ENCODE measurements around the gene P3R3URF. TPM values are rescaled to one million over a fixed set of nuclear protein-coding genes. Genes with fewer than 3 reads are reported as not detected.

P3R3URF gene
- total and polyA plus RNA-seq, 4 donors: not detected

DNA sequence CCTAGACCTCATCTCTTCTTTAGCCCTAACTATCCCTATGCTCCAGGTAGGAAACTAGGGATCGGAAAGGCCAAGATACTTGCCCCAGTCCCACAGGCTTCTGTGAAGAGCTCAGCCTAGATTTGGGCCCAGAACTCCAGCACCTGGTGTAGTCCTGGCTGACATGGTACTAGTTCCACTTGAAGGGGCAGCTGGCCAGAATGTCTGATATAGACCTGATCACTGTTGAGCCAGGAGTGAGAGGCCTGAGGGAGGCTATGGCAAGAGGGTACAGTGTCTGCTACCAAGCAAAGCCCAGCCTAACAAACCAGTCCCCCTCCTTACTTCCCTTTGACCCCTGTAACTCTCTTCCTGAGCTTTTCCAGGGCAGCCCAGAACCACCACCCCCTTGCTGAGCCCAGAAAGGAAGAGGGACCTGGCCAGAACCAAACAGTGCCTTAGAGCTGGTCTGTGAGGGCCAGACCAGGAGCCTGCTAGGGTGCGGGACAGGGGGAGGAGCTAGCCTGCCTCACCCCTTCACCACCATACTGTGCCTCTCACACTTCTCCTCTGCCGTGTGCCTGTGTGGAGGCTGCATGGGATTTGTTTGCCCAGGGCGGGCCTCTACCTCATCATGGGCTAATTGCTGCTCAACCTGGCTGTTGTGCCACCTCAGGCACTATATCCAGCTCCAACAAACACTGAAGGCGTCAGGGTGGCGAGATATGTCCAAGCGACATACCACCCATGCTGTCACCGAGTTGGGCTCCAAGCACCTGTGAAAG lies 11.0 kb upstream of the P3R3URF start:
- peaks cover 47% of the 10 kb centered on the region for H3K36me3 ChIP-seq (ENCODE audit: control insufficient read depth, insufficient read depth, low read length)
- no peaks in the 10 kb centered on the region for H3K9me3 ChIP-seq (ENCODE audit: control insufficient read depth, insufficient read depth, low read length)
- 91% methylated on average over 7 of the region's 8 CpGs for WGBS (ENCODE audit: insufficient coverage)
- peaks cover 12% of the 10 kb centered on the region for H3K4me1 ChIP-seq (ENCODE audit: control insufficient read depth, insufficient read depth, low read length)
- DNase-seq (ENCODE audit: low read depth in 4 of 6, low spot score in 6 of 6): no peak
- no peak overlapping the region for H3K27ac ChIP-seq (ENCODE audit: low read depth, low read length)
- no peak overlapping the region for H3K4me3 ChIP-seq (ENCODE audit: low read depth, low read length)
- no peaks in the 10 kb centered on the region for H3K27me3 ChIP-seq (ENCODE audit: control insufficient read depth, insufficient read depth, low read length)

DNA sequence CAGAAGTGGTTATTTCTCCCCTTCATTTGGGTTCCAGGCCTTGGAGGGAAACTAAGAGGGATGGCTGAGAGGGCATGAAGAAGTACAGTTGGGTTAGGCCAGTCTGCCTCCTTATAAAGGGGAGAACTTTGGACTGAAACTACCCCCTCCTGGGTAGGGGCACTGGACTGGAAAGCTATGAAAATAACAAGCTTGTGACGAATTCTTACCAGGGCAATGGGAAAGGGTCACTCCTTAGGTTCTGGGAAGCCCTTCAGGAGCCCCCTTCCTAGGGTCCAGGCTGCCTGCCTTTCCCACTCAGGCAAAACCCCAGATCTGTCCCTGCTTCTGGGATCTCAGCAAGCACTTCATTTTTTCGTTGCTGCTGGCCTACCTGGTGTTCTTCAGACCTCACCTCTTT lies 9.8 kb upstream of the P3R3URF start:
- peaks cover 36% of the 10 kb centered on the region for H3K36me3 ChIP-seq (ENCODE audit: control insufficient read depth, insufficient read depth, low read length)
- no peak for DNase-seq (ENCODE audit: low read depth in 4 of 6, low spot score in 6 of 6)
- no peaks in the 10 kb centered on the region for H3K27me3 ChIP-seq (ENCODE audit: control insufficient read depth, insufficient read depth, low read length)
- no peaks in the 10 kb centered on the region for H3K9me3 ChIP-seq (ENCODE audit: control insufficient read depth, insufficient read depth, low read length)
- no peak overlapping the region for H3K4me3 ChIP-seq (ENCODE audit: low read depth, low read length)
- H3K27ac ChIP-seq (ENCODE audit: low read depth, low read length): no peak overlapping the region
- WGBS (ENCODE audit: insufficient coverage): 90% methylated on average over 1 of the region's 2 CpGs
- H3K4me1 ChIP-seq (ENCODE audit: control insufficient read depth, insufficient read depth, low read length): peaks cover 12% of the 10 kb centered on the region

DNA sequence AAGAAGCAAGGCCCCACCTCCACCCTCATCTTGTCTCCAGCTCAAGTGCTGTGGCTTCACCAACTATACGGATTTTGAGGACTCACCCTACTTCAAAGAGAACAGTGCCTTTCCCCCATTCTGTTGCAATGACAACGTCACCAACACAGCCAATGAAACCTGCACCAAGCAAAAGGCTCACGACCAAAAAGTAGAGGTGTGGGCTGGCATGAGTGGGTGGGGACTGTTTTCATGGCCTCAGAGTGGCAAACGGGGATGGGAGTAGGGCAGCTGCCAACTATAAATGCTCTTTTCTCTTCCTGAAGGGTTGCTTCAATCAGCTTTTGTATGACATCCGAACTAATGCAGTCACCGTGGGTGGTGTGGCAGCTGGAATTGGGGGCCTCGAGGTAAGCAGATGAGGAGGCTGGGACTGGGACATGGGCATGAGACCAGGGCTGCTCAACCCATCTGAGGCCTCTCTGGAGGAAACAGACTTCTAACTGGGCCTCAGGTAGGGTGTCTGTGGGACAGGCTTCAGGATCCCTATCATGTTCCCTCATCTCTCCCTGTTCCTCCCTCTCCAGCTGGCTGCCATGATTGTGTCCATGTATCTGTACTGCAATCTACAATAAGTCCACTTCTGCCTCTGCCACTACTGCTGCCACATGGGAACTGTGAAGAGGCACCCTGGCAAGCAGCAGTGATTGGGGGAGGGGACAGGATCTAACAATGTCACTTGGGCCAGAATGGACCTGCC lies 8.8 kb upstream of the P3R3URF start:
- Histone ChIP-seq H3K27ac (ENCODE audit: low read depth, low read length) (no peak overlapping the region), H3K4me1 (ENCODE audit: control insufficient read depth, insufficient read depth, low read length) (peaks cover 12% of the 10 kb centered on the region), H3K27me3 (ENCODE audit: control insufficient read depth, insufficient read depth, low read length) (no peaks in the 10 kb centered on the region), H3K36me3 (ENCODE audit: control insufficient read depth, insufficient read depth, low read length) (peaks cover 26% of the 10 kb centered on the region), H3K9me3 (ENCODE audit: control insufficient read depth, insufficient read depth, low read length) (no peaks in the 10 kb centered on the region), H3K4me3 (ENCODE audit: low read depth, low read length) (no peak overlapping the region)
- 51% methylated on average over 4 of the region's 7 CpGs for WGBS (ENCODE audit: insufficient coverage)
- DNase-seq (ENCODE audit: low read depth in 4 of 6, low spot score in 6 of 6): no peak

DNA sequence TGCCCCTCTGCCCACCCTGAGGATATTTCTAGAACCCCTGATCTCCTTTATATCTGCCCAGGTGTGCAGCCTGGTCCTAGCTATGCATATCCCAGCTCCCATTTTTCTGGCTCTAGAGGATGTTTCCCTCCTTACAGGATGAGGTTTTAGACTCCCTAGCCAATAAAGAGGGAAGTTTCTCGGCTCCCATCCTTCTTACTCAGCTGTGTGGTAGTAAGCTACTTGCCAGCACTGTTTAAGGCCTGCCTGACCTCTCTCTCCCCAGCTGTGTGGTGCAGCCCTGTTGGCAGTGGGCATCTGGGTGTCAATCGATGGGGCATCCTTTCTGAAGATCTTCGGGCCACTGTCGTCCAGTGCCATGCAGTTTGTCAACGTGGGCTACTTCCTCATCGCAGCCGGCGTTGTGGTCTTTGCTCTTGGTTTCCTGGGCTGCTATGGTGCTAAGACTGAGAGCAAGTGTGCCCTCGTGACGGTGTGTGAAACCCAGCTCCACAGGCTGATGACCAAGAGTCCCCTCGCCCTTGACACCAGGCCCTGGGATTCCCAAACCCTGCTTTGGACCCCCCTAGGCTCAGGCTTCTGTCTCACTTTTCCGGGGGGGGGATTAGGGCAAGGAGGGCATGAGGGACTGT lies 7.8 kb upstream of the P3R3URF start:
- DNase-seq (ENCODE audit: low read depth in 4 of 6, low spot score in 6 of 6): no peak
- no peak overlapping the region for H3K27ac ChIP-seq (ENCODE audit: low read depth, low read length)
- no peaks in the 10 kb centered on the region for H3K27me3 ChIP-seq (ENCODE audit: control insufficient read depth, insufficient read depth, low read length)
- H3K36me3 ChIP-seq (ENCODE audit: control insufficient read depth, insufficient read depth, low read length): peaks cover 16% of the 10 kb centered on the region
- peaks cover 15% of the 10 kb centered on the region for H3K4me1 ChIP-seq (ENCODE audit: control insufficient read depth, insufficient read depth, low read length)
- no peak overlapping the region for H3K4me3 ChIP-seq (ENCODE audit: low read depth, low read length)
- WGBS (ENCODE audit: insufficient coverage): 88% methylated on average over 11 of the region's 12 CpGs
- H3K9me3 ChIP-seq (ENCODE audit: control insufficient read depth, insufficient read depth, low read length): no peaks in the 10 kb centered on the region

DNA sequence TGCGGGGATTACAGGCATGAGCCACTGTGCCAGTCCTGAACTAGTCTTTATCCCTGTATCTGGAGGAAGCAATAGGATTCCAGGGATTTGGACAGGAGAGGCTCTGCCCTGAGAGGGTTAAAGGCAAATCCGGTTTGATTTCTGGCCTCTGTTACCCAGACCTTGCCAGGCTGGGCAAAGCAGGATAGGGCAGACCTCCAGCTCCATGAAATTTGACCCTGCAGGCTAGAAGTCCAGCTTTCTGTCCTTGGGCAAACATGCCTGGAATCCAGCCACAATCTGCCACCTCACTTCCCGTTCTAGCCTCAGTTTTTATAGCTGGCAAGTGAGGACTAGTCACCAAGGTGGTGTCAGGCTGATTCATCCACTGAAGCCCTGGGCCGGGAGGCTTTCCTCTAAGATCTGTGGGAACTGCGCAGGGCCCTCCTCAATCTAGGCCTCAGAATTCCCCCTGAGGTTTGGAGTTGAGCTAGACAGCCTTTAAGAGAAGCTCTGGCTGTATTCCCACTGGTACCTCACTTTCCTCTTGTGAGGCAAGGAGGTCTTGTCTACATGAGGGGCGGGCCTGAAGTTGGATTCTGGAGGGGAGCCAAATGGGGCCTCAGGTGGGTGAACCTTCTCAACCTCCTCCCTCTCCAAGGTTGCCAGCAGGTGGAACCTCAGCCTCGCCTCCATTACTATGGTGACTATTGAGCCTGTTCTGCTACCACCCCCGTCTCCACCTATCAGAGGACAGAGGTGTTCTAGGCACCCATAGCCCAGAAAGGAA lies 7.0 kb upstream of the P3R3URF start:
- Histone ChIP-seq H3K27me3 (ENCODE audit: control insufficient read depth, insufficient read depth, low read length) (no peaks in the 10 kb centered on the region), H3K4me3 (ENCODE audit: low read depth, low read length) (no peak overlapping the region), H3K9me3 (ENCODE audit: control insufficient read depth, insufficient read depth, low read length) (no peaks in the 10 kb centered on the region), H3K27ac (ENCODE audit: low read depth, low read length) (no peak overlapping the region), H3K36me3 (ENCODE audit: control insufficient read depth, insufficient read depth, low read length) (peaks cover 10% of the 10 kb centered on the region), H3K4me1 (ENCODE audit: control insufficient read depth, insufficient read depth, low read length) (peaks cover 15% of the 10 kb centered on the region)
- WGBS (ENCODE audit: insufficient coverage): 50% methylated on average over 5 of the region's 8 CpGs
- peak in 1 of 6 donors; percentile 55 for DNase-seq (ENCODE audit: low read depth in 4 of 6, low spot score in 6 of 6)

DNA sequence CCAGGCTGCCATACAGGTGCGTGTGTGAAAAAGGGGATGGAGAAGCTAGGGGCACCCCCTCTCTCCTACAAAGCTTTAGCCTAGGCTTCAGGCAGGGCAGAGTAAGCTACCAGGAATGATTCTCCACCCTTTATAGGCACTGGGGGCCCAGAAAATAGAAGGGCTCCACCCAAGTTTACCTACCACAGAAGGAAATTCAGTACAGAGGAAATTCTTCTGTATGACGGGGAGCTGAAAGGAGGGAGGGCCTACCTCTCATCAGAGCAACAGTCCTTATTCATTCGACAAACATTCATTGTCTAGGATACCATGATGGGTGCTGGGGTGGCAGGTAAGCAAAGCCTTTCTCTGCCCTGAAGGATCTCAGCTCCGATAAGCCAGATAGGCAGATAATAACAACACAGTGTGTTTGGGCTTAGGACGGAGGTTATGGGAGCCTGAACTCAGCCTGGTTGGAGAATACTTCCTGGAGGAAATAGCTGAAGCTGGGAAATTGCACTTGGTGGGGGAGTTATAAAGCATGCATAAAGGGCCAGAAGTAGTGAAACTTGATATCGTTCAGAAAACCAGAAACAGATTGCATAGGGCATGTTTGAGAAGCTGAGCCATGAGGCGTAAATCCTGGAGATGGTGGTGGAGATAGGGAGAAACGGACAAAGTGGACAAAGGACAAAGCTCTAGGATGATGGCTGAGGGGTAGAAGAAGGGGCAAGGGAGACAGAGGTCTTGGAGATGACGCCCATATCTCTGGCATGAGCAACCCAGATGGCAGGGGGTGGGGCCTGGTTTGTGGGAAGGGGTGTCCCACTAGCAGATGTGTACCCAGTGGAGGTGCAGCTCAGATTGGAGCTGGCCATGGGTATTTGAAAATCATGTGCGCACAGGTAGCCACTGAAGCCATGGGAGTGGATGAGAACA lies 5.3 kb upstream of the P3R3URF start:
- 86% methylated on average over 6 of the region's 10 CpGs for WGBS (ENCODE audit: insufficient coverage)

DNA sequence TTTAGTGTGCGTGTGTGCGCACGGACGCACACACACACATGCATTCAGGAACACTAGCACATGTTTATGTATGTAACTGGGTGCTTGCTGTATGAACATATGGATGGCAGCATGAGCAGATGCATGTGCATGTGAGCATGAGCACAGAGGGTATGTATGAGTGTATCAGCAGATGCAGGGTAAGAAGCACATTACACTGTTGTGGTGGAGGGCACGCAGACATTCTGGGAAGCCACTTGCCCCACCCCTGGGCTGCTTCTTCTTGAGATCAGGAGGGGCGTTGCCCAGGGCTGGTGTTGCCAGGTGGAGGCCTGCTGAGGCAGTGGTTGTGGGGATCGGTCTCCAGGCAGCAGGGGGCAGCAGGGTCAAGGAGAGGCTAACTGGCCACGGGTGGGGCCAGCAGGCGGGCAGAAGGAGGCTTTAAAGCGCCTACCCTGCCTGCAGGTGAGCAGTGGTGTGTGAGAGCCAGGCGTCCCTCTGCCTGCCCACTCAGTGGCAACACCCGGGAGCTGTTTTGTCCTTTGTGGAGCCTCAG lies 3.9 kb upstream of the P3R3URF start:
- Histone ChIP-seq H3K27ac (ENCODE audit: low read depth, low read length) (no peak overlapping the region), H3K27me3 (ENCODE audit: control insufficient read depth, insufficient read depth, low read length) (no peaks in the 10 kb centered on the region), H3K36me3 (ENCODE audit: control insufficient read depth, insufficient read depth, low read length) (no peaks in the 10 kb centered on the region), H3K4me1 (ENCODE audit: control insufficient read depth, insufficient read depth, low read length) (peaks cover 15% of the 10 kb centered on the region), H3K9me3 (ENCODE audit: control insufficient read depth, insufficient read depth, low read length) (no peaks in the 10 kb centered on the region), H3K4me3 (ENCODE audit: low read depth, low read length) (no peak overlapping the region)
- DNase-seq (ENCODE audit: low read depth in 4 of 6, low spot score in 6 of 6): peak in 2 of 6 donors; percentile 36 to 90
- WGBS (ENCODE audit: insufficient coverage): 35% methylated on average over 8 of the region's 12 CpGs

More for the DNA sequence above, 5.3 kb upstream of the P3R3URF start:
- Histone ChIP-seq H3K36me3 (ENCODE audit: control insufficient read depth, insufficient read depth, low read length) (no peaks in the 10 kb centered on the region), H3K4me3 (ENCODE audit: low read depth, low read length) (no peak overlapping the region), H3K27me3 (ENCODE audit: control insufficient read depth, insufficient read depth, low read length) (no peaks in the 10 kb centered on the region), H3K27ac (ENCODE audit: low read depth, low read length) (no peak overlapping the region), H3K4me1 (ENCODE audit: control insufficient read depth, insufficient read depth, low read length) (peaks cover 15% of the 10 kb centered on the region), H3K9me3 (ENCODE audit: control insufficient read depth, insufficient read depth, low read length) (no peaks in the 10 kb centered on the region)
- no peak for DNase-seq (ENCODE audit: low read depth in 4 of 6, low spot score in 6 of 6)

DNA sequence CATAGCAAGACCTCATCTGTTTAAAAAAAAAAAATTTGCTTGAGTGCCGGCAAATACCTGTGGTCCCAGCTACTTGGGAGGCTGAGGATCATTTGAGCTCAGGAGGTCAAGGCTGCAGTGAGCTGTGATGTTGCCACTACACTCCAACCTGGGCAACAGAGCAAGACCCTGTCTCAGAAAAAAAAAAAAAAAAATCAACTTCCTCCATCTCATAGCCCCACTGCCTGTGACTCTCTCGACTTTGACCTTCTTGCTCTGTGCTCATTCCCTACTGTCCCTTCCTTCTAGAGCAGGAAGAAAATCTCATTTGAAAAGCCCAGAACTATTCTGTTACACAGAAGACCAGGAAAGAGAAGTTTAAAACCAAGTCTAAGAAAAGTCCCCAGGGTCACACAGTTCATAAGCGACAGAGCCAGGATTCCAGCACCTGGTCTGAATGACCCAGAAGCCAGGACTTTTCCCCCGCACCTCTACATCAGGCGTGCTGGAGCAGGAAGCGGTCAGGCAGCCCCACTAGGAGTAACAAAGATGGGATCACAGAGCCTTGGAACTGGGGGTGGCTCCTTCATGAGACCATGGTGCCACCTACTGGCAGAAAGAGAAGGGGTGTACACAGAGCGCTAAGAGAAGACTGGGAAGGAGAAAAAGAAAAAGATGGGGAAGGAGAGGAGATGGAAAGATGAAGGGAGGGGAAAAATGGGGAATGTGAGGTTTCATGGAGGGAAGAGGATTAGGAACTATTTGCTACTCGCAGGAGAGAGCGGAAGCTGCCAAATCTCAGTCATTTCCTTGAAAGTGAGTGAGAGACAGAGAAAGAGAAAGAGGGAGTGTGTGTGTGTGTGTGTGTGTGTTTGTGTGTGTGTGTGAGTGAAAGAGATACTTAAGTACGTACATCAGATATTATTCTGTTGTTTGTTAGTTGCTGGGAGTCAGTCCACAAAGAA lies 3.1 kb upstream of the P3R3URF start:
- Histone ChIP-seq H3K27me3 (ENCODE audit: control insufficient read depth, insufficient read depth, low read length) (no peaks in the 10 kb centered on the region), H3K9me3 (ENCODE audit: control insufficient read depth, insufficient read depth, low read length) (no peaks in the 10 kb centered on the region), H3K4me1 (ENCODE audit: control insufficient read depth, insufficient read depth, low read length) (peaks cover 16% of the 10 kb centered on the region), H3K27ac (ENCODE audit: low read depth, low read length) (no peak overlapping the region), H3K36me3 (ENCODE audit: control insufficient read depth, insufficient read depth, low read length) (no peaks in the 10 kb centered on the region), H3K4me3 (ENCODE audit: low read depth, low read length) (no peak overlapping the region)
- peak in 5 of 6 donors; percentile 85 to 97 (median 87) for DNase-seq (ENCODE audit: low read depth in 4 of 6, low spot score in 6 of 6)
- WGBS (ENCODE audit: insufficient coverage): 6% methylated on average over 8 of the region's 10 CpGs

All from spinal cord (tissue), 10 donors.